ENCODE measurements around the gene SLC39A11. TPM values are rescaled to one million over a fixed set of nuclear protein-coding genes. Genes with fewer than 3 reads are reported as not detected.

SLC39A11 gene
- total RNA-seq, 1 experiment from 2014 or later = 15.2 TPM

DNA sequence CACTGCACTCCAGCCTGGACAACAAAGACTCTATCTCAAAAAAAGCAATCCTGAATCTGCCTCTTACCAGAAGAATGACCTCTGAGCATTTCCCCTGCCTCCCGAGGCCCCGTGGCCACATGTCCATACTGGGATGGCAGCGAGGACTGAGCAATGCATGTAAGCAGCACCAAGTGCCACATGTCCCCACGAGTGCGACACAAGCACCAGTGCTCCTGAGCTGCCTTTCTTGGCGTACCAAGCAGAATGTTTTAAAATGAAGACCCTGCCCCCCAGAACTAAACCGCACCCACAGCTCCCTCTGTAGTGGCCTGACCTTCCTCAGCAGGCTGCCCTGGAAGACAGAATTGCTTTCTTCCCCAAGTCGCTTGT, 373.3 kb downstream of the SLC39A11 start:
- H2BK20ac ChIP-seq (ENCODE audit: low read depth, low read length, poor library complexity, severe bottlenecking) = no peak overlapping the region
- no peaks in the 10 kb centered on the region for H3K79me1 ChIP-seq (ENCODE audit: insufficient read depth, low read depth, low read length, poor library complexity, severe bottlenecking)
- no peak overlapping the region for H3K56ac ChIP-seq (ENCODE audit: insufficient read length, low read depth, low read length)
- no peak overlapping the region for H2AFZ ChIP-seq (ENCODE audit: low read length)
- no peak overlapping the region for H2BK5ac ChIP-seq (ENCODE audit: insufficient read length, low read length)
- Mint-ChIP-seq H3K4me1 (peaks cover 32 to 41% of the 10 kb centered on the region in 2 experiments), H3K36me3 (ENCODE audit: insufficient read depth in 1 of 3, low read depth in 3 of 3) (no peaks in the 10 kb centered on the region), H3K27me3 (ENCODE audit: low read depth) (no peaks in the 10 kb centered on the region; the same call in none of the 2 replicates), H3K27ac (peak overlapping the region in 1 of 3 experiments; percentile 75; a peak in 3 of 7 replicates), H3K9me3 (no peaks in the 10 kb centered on the region), H3K4me3 (no peak overlapping the region)
- H3K9me3 ChIP-seq (ENCODE audit: control insufficient read depth, low read depth, low read length) = no peaks in the 10 kb centered on the region
- H2BK15ac ChIP-seq (ENCODE audit: low read depth, low read length) = no peak overlapping the region
- WGBS (ENCODE audit: extremely low coverage, insufficient read length, low lambda C conversion rate) = no CpG with 5 or more reads among the region's 8 CpGs
- H3K79me2 ChIP-seq (ENCODE audit: insufficient read depth, low read length) = no peaks in the 10 kb centered on the region
- no peak overlapping the region for H3K27ac ChIP-seq (ENCODE audit: insufficient read length, low read depth, low read length)
- peaks cover 1% of the 10 kb centered on the region; the same call in 1 of the 2 replicates for H3K4me1 ChIP-seq (ENCODE audit: insufficient read depth, low read length)
- no peaks in the 10 kb centered on the region; the same call in 1 of the 2 replicates for H3K27me3 ChIP-seq (ENCODE audit: insufficient read depth, low read length)
- DNase-seq = no peak
- H3K14ac ChIP-seq (ENCODE audit: insufficient read depth, low read length) = peak overlapping the region; percentile 3; the same call in 1 of the 2 replicates
- H3K4me2 ChIP-seq (ENCODE audit: insufficient read depth, insufficient read length, low read length) = no peak overlapping the region
- H3K23ac ChIP-seq (ENCODE audit: insufficient read length, low read depth, low read length) = no peak overlapping the region
- H4K20me1 ChIP-seq (ENCODE audit: control insufficient read depth, insufficient read depth, insufficient read length) = no peaks in the 10 kb centered on the region
- H3K9ac ChIP-seq (ENCODE audit: extremely low read depth, insufficient read length, low read length) = no peak overlapping the region
- H4K8ac ChIP-seq (replicated peaks; ENCODE audit: insufficient read length, low read depth, low read length) = no peak overlapping the region
- H2AK5ac ChIP-seq (ENCODE audit: insufficient read length, low read length) = no peak overlapping the region
- no peak overlapping the region for H4K5ac ChIP-seq (ENCODE audit: insufficient read length, low read depth, low read length)
- no peak overlapping the region for H2BK12ac ChIP-seq (ENCODE audit: insufficient read length, low read depth, low read length)
- H3K4ac ChIP-seq (ENCODE audit: low read depth, low read length) = no peak overlapping the region
- no peak overlapping the region for H4K91ac ChIP-seq (ENCODE audit: insufficient read length, low read depth, low read length)
- H2BK120ac ChIP-seq (ENCODE audit: low read depth, low read length, poor library complexity, severe bottlenecking) = no peak overlapping the region
- TF ChIP-seq, protein P1, sequence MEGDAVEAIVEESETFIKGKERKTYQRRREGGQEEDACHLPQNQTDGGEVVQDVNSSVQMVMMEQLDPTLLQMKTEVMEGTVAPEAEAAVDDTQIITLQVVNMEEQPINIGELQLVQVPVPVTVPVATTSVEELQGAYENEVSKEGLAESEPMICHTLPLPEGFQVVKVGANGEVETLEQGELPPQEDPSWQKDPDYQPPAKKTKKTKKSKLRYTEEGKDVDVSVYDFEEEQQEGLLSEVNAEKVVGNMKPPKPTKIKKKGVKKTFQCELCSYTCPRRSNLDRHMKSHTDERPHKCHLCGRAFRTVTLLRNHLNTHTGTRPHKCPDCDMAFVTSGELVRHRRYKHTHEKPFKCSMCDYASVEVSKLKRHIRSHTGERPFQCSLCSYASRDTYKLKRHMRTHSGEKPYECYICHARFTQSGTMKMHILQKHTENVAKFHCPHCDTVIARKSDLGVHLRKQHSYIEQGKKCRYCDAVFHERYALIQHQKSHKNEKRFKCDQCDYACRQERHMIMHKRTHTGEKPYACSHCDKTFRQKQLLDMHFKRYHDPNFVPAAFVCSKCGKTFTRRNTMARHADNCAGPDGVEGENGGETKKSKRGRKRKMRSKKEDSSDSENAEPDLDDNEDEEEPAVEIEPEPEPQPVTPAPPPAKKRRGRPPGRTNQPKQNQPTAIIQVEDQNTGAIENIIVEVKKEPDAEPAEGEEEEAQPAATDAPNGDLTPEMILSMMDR (conservative IDR thresholded peaks at IDR 0.05) = no peak
- no peaks in the 10 kb centered on the region for H3K23me2 ChIP-seq (ENCODE audit: insufficient read length, low read depth, low read length, poor library complexity, severe bottlenecking)
- H3K18ac ChIP-seq (ENCODE audit: insufficient read length, low read depth, low read length) = no peak overlapping the region
- H3T11ph ChIP-seq (ENCODE audit: low read length) = no peak overlapping the region
